Adrenal gland (tissue), 12 donors: ENCODE measurements around the gene C20orf141. TPM values are rescaled to one million over a fixed set of nuclear protein-coding genes. Genes with fewer than 3 reads are reported as not detected.

Experiments
- DNase-seq, 7 donors: peaks; one replicate each; pipeline ENCODE4 v3.0.0-alpha.2; 2019 to 2020
- H3K27ac ChIP-seq, 5 donors: fragments of 200-600 bp; sonication (generic) in 4 of 5; 1 replicate in 3 of 5; 2 replicates in 2 of 5; pipeline versions ENCODE4 v1.5.1 to v1.8.0; 2016 to 2020; ENCODE audit warnings: mild to moderate bottlenecking in 1 of 5
- H3K27me3 ChIP-seq: fragments of 200-600 bp; 2 replicates; pipeline ENCODE4 v1.8.0; 2021
- H3K36me3 ChIP-seq, 2 donors: fragments of 200-600 bp; replicated peaks in 1 of 2; 1 replicate in 1 of 2; 2 replicates in 1 of 2; pipeline versions ENCODE4 v1.5.1 to v1.8.0; 2018 to 2022
- H3K4me1 ChIP-seq, 2 donors: fragments of 200-600 bp; replicated peaks in 1 of 2; 1 replicate in 1 of 2; 2 replicates in 1 of 2; pipeline versions ENCODE4 v1.5.1 to v1.8.0; 2018 to 2021
- H3K4me3 ChIP-seq, 4 donors: fragments of 200-600 bp; sonication (generic) in 3 of 4; one replicate each; pipeline ENCODE4 v1.5.1; 2016 to 2018
- H3K9me3 ChIP-seq, 3 donors: fragments of 200-600 bp; sonication (generic) in 1 of 3; replicated peaks in 1 of 3; 1 replicate in 2 of 3; 2 replicates in 1 of 3; pipeline versions ENCODE4 v1.5.1 to v1.8.0; 2016 to 2021
- POLR2A ChIP-seq, 2 donors: fragments of 450-650 bp; IDR thresholded peaks; one replicate each; pipeline ENCODE4 v1.6.1; 2017; ENCODE audit warnings: antibody characterized with exemption in 2 of 2, mild to moderate bottlenecking in 2 of 2, moderate library complexity in 1 of 2
- WGBS, 4 donors: extraction: QIAGEN DNeasy Blood & Tissue Kit in 2 of 4; methylation state at CpG; one replicate each; pipeline versions ENCODE4 v1.1.5 to v1.1.7; 2013 to 2017; 5-methylcytosine and 5-hydroxymethylcytosine counted together
- intact Hi-C, 2 donors: fragments of 100-400 bp; cut with DNase I; formaldehyde crosslinking; loops; one replicate each; pipeline versions ENCODE4 v1.14.1 to v1.15.0; 2022 to 2023
- polyA plus RNA-seq, 3 donors: library from polyadenylated mRNA; stranded (reverse); fragments of 200-250 nt in 2 of 3; fragments of 350-450 nt in 1 of 3; fragmentation: Illumina TruSeq in 1 of 3; extraction: RNeasy Lipid Tissue Mini Kit (QIAGEN cat#74804) in 1 of 3; gene quantifications; one replicate each; pipeline ENCODE4 v1.2.3, GENCODE V29; 2013 to 2014
- total RNA-seq, 9 donors: library from RNA; depleted of rRNA in 4 of 9; stranded (reverse); fragments of >200 nt in 4 of 9; fragments of 120-200 nt in 1 of 9; fragmentation: NEBNext Ultra II Directional in 1 of 9; extraction: Animal tissue kit (Norgen Biotek cat#: 25700) in 1 of 9; gene quantifications; one replicate each; pipeline versions ENCODE4 v1.1.0 to v1.2.4, GENCODE V29; 2013 to 2023
- TF ChIP-seq, protein P1 (sequence below), 6 experiments: fragments of 450-650 bp in 4 of 6; fragments of 200-600 bp in 2 of 6; sonication (generic) in 1 of 6; IDR thresholded peaks; 1 replicate in 5 of 6; 2 replicates in 1 of 6; pipeline versions ENCODE4 v1.5.1 to v1.8.0; 2016 to 2021; ENCODE audit warnings: antibody characterized with exemption in 6 of 6, mild to moderate bottlenecking in 2 of 6, moderate library complexity in 1 of 6
- donor health status: healthy with polysubstance abuse.
- donor health status: Bipolar disorder and iron deficiency.
- donor health status: DM: yes; HTN: yes; CAD: no.
- donor health status: DM: no; HTN: no; CAD: no.
- donor health status: DM: no; HTN: no; CAD: no.
- donor health status: DM: yes; HTN: yes; CAD: no.

C20orf141 gene
- total and polyA plus RNA-seq, 12 donors: 0.30 TPM; not detected in 11

DNA sequence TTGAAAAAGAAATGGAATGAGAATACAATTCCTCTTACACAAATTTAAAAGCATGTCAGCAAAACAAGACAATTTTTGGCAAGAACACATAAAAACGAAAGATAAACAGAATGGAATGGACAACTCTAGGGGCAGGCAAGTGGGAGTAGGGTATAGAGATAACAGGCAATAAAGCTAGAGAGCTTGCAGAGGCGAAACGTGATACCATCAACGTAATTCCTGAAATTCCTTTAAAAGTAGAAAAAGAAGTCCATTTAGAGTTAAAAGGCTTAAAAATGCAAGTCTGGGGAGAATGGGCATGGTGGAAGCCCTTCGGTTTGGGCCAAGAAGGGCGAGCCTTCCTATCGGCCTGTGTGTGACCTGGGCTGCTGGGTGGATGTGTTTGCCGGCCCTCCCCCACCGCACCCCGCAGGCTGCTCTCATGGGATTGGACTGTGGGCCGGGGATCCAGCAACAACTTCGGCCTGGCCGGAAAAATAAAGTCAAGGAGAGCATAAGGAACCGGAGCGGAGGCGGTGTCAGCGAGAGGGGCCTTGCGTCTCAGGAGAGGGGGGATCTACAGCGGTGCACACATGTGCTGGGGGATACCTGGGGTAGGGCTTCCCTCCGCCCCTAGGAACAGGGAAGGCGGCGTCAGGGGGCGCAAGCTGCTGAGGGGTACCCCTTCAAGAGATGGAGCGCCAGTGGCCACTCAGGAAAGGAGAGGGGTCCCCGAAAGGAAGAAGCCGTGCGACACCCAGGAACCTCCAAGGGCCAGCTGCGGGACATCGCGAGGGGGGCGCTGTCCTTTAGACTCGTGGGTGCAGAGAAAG lies 5.5 kb downstream of the C20orf141 start:
- H3K9me3 ChIP-seq: no peaks in the 10 kb centered on the region
- WGBS, 4 donors: 28 to 48% (median 40%) methylated on average over 22 to 32 of the region's 32 CpGs
- H3K27ac ChIP-seq: peak overlapping the region in 2 of 5 donors; percentile 26 to 49
- peak in 4 of 7 donors; percentile 16 to 48 (median 26) for DNase-seq
- no peaks in the 10 kb centered on the region for H3K4me1 ChIP-seq
- TF ChIP-seq POLR2A (IDR thresholded peaks at IDR 0.05): no peak
- TF ChIP-seq, protein P1, sequence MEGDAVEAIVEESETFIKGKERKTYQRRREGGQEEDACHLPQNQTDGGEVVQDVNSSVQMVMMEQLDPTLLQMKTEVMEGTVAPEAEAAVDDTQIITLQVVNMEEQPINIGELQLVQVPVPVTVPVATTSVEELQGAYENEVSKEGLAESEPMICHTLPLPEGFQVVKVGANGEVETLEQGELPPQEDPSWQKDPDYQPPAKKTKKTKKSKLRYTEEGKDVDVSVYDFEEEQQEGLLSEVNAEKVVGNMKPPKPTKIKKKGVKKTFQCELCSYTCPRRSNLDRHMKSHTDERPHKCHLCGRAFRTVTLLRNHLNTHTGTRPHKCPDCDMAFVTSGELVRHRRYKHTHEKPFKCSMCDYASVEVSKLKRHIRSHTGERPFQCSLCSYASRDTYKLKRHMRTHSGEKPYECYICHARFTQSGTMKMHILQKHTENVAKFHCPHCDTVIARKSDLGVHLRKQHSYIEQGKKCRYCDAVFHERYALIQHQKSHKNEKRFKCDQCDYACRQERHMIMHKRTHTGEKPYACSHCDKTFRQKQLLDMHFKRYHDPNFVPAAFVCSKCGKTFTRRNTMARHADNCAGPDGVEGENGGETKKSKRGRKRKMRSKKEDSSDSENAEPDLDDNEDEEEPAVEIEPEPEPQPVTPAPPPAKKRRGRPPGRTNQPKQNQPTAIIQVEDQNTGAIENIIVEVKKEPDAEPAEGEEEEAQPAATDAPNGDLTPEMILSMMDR (IDR thresholded peaks at IDR 0.05): no peak
- intact Hi-C loops: no loop called here
- no peak overlapping the region for H3K4me3 ChIP-seq
- peaks cover 14% of the 10 kb centered on the region for H3K27me3 ChIP-seq
- no peaks in the 10 kb centered on the region for H3K36me3 ChIP-seq

DNA sequence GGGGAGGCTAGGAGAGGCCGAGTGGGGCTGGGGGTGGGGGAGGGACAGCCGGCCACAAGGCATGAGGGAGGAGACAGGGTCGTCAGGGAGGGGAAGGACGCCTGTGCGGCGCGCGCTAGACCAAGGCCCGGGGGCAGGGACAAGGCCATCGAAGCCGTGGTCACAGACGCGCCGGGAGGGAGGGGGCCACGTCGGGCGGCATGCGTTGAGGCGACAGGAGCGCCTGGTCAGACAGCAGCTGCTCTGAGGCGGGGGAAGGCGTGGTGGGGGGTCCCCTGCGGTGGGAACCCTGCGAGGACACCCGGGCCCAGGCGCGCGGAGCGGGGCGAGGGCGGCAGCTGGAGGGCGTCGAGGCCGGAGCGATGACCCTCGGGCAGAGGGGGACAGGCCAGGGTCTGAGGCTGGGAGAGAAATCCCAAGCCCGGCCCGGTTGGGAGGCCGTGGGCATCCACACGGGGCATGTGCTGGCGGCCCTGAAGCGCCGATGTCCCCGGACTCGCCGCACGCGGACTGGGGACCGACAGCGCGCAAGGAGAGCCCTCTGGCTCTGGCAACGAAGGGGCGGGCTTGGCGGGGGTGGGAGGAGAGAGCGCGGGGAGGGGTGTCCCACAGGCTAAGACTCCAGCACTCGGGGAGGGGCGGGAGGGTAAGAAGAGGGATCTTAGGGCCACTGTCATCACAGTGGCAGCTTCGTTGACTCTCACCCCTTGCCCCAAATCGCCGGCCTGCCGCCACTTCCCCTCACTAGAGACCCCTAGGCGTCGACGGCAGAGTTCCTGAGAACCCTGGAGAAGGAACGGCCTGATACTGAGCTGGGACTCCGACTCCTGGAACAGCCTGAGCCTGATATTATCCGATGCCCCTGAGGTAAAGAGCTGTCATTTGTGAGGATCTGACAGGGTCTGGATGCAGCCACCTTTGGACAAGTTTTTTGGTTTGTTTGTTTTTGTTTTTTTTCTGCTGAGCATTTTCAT lies 6.4 kb downstream of the C20orf141 start:
- H3K27ac ChIP-seq: peak overlapping the region in 2 of 5 donors; percentile 26 to 49
- no peaks in the 10 kb centered on the region for H3K36me3 ChIP-seq
- peak in 3 of 7 donors; percentile 13 to 28 (median 16) for DNase-seq
- TF ChIP-seq, protein P1 (IDR thresholded peaks at IDR 0.05): no peak
- no peak for TF ChIP-seq POLR2A (IDR thresholded peaks at IDR 0.05)
- WGBS, 4 donors: 6 to 24% (median 10%) methylated on average over 23 to 68 of the region's 68 CpGs
- H3K27me3 ChIP-seq: peaks cover 14% of the 10 kb centered on the region
- H3K4me1 ChIP-seq: no peaks in the 10 kb centered on the region
- no peak overlapping the region for H3K4me3 ChIP-seq
- H3K9me3 ChIP-seq: no peaks in the 10 kb centered on the region
- intact Hi-C loops: no loop called here

DNA sequence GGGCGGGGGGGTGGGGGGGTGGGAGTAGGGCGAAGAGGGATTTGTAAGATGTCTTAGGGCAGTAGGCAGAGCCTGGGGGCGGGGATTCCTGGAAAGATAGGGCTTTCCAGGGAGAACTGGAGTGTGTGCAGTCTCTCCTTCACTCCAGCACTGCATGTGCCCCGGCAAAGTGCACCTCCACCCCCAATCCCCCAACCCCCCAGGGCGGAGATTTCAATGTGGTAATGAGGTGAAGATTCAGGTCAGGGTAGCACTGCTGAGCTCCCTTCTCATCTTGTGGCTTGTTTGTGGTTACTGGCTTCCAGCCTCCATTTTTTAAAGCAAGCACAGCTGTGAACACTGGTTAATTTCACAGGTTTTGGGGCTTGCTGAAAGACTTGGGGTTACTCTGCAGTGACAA lies 7.3 kb downstream of the C20orf141 start:
- intact Hi-C loops: no loop called here
- Histone ChIP-seq H3K36me3 (no peaks in the 10 kb centered on the region), H3K27ac (no peak overlapping the region), H3K4me3 (no peak overlapping the region), H3K4me1 (no peaks in the 10 kb centered on the region), H3K27me3 (peaks cover 14% of the 10 kb centered on the region), H3K9me3 (no peaks in the 10 kb centered on the region)
- WGBS, 4 donors: 18 to 47% (median 26%) methylated on average over 5 of the region's 5 CpGs
- TF ChIP-seq, protein P1 (IDR thresholded peaks at IDR 0.05): no peak
- TF ChIP-seq POLR2A (IDR thresholded peaks at IDR 0.05): no peak
- peak in 2 of 7 donors; percentile 3 to 44 for DNase-seq

DNA sequence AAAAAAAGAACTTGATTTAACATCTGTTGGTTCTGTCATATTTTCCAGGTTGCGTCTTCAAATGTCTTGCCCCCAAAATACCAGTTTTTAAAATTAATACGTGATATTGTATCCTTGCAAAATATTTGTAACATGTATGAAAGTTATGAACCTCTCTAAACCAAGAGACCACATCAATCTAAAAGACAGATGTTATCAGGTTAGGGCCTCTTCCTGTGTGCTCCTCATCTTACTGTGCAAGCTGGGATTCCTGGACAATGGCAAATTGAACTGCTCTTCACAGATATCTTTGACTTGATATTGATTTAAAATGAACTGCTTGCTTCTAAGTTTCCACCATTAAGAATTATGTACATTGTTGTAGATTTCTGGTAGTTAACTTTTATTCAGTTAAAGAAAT lies 11.0 kb downstream of the C20orf141 start:
- Histone ChIP-seq H3K27me3 (peaks cover 10% of the 10 kb centered on the region), H3K4me1 (no peaks in the 10 kb centered on the region), H3K36me3 (no peaks in the 10 kb centered on the region), H3K9me3 (no peaks in the 10 kb centered on the region), H3K4me3 (no peak overlapping the region), H3K27ac (no peak overlapping the region)
- no peak for DNase-seq
- TF ChIP-seq POLR2A (IDR thresholded peaks at IDR 0.05): no peak
- TF ChIP-seq, protein P1 (IDR thresholded peaks at IDR 0.05): no peak
- intact Hi-C loops: no loop called here
- WGBS, 4 donors: 84 to 98% (median 90%) methylated on average over 2 of the region's 2 CpGs
